GM19099 (cell line): Measurements from ENCODE around the gene CFAP58.

Experiments used
- POLR2A ChIP-seq: IDR thresholded peaks from 3 replicates; pipeline ENCODE4 v1.6.1; 2011; ENCODE audit warnings: low read depth; ENCODE audit not compliant: insufficient read length; ENCODE audit errors: extremely low read depth

The CFAP58 gene

GRCh38 chr10:104337521-104337984 lies 16.1 kb upstream of the CFAP58 start:
- peak; percentile 45 for TF ChIP-seq POLR2A

GRCh38 chr10:104337985-104338735 lies 15.5 kb upstream of the CFAP58 start, which contains the start of gene ITPRIP:
ITPRIP (minus strand) TSS chr10:104338465; CDS start chr10:104316051, 22,414 bp downstream.
- peak; percentile 91 for TF ChIP-seq POLR2A

DNA sequence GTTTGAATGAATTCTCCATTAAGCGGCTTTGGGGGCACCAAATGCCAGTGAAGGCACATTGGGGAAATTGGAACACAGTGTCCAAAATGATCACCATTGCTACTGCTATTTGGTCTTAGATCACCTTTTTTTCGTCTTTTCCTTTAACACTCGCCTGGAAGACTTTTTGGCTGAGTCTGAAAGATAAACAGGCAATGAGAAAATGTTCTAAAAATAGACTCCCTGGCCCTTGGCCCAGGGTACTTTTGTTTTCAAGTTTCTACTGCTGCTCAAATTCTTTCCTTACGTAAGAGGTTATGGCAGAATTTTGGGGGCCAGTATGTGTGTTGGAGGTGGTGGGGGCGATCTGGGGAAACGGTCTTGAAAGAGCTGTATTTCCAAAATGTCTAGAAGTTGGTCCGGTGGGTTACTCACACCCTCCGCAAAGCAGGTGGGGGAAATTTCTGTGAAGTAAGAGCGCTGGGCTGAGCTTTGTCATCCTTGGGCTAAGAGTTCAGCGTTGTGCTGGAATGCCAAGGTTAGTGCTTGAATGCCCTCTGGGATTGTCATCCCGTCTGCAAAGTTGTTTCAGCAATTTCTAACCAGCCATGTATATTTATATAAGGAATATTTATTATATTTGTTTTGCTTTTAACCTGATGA lies 14.0 kb upstream of the CFAP58 start:
- TF ChIP-seq POLR2A = no peak

DNA sequence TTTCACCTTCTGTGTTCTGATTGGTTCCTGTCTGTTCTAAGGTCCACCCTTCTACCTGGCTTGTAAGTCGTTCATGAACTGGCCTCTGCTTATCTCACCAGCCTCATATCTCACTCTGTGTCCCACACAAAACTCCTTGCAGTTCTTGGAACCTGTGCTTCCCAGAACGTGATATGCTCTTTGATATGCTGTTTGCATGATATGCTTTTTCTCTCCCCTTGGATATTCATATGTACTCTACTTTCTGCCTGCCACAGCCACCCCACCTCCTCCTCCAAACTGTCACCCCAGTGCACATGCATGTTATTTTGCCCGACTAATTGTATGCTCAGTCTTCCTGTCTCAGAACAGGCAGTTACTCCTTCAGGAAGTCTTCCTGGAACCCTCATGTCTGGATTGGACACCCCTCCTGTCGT lies 13.5 kb upstream of the CFAP58 start:
- no peak for TF ChIP-seq POLR2A

GRCh38 chr10:104340641-104341040 lies 13.0 kb upstream of the CFAP58 start:
- TF ChIP-seq POLR2A = no peak

GRCh38 chr10:104342941-104343411 lies 10.7 kb upstream of the CFAP58 start:
- no peak for TF ChIP-seq POLR2A

GRCh38 chr10:104344219-104344618 lies 9.4 kb upstream of the CFAP58 start:
- TF ChIP-seq POLR2A = no peak

- TF ChIP-seq POLR2A = no peak
These were observed 8.1 kb upstream of the CFAP58 start for GRCh38 chr10:104345515-104345914.

GRCh38 chr10:104345941-104346340 lies 7.7 kb upstream of the CFAP58 start:
- no peak for TF ChIP-seq POLR2A

DNA sequence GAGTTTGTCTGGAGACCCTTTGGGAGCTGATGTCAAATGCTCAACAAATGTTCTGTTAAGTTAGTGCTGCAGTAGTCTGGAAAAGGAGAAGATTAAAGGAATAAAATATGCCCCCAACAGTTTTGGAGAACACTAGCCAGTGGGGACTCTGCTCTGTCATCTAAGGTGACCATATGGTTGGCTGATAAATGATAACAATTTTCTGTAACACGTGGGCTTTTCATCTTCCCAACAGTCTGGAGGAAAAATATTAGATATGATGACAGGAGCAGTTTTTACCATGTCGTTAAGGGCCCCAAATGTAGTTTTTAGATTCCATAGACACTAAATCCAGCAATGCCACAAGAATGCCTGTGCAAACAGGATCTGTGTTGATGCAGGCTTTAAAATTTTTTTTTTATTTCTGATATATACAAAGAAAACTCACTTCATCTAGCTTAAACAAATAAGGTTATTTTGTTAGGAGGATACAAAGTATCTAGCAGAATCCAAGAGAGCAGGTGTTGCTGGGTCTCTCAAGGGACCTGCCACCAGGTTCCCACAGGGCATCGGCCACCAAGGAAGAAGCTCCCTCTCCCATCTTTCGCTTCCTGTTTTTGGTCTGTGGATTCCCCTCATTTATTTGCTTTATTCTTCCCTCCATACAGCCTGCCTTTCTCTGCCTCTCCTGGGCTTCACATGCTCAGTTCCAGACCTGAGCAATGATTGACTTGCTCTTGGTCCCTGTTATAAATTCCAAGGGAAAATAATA lies 6.2 kb upstream of the CFAP58 start:
- no peak for TF ChIP-seq POLR2A

DNA sequence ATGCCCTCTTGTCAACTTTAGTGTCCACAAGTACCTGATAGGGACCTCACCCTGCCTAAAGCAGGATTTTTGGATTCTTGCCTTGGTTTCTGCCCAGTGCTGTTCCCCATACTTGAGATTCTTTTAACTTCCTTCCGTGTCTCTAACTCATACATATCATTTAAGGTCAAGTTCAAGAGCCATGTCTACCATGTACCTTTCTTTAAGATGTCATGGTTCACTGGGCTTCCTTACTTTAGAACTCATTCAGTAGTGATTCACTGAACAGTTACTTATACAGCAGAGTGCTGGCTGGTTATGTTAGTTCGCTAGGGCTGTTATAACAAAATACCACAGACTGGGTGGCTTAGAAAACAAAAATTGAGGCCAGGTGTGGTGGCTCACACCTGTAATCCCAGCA lies 5.0 kb upstream of the CFAP58 start:
- no peak for TF ChIP-seq POLR2A

- TF ChIP-seq POLR2A = no peak
These were observed 4.0 kb upstream of the CFAP58 start for GRCh38 chr10:104349623-104350126.

DNA sequence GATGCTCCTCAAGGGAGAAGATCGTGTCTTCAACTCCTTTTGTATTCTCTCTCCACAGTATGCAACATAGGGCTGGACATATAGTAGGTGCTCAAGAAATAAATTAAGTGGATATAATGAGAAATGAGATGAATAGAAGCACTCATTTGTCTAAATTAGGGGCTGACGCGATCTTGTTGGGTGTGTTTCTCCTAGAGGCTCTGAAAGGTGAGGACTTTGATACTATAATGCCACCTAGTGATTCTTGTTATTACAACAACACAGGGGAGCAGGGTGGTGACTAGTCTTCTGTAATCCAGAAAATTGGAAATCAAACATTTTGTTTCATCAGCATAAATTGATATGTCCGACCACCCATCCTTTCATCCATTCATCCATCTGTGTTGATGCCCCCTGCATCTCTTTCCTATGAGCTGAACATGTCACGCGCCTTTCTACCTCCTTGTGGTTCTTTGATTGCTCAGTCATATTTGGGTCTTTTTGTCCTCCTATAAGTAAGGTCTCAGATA lies 3.5 kb upstream of the CFAP58 start:
- no peak for TF ChIP-seq POLR2A

GRCh38 chr10:104351061-104351702 lies 2.5 kb upstream of the CFAP58 start:
- TF ChIP-seq POLR2A = no peak
